DOHH2 (cell line): ENCODE results near the gene COL8A2.
A peak's percentile ranks its signal among the peaks of the same experiment; 100 is the strongest.

Experiments
- H3F3A ChIP-seq: fragments of 200-600 bp; sonication (generic), shearing (Covaris generic); 2 replicates; pipeline ENCODE4 v1.6.0; 2016; ENCODE audit warnings: antibody characterized with exemption, mild to moderate bottlenecking; ENCODE audit not compliant: control insufficient read depth, insufficient read depth
- H3K27ac ChIP-seq: fragments of 200-600 bp; sonication (generic); 2 replicates; pipeline ENCODE4 v1.5.1; 2014; ENCODE audit warnings: low read depth, mild to moderate bottlenecking, low read length, moderate library complexity
- H3K27me3 ChIP-seq: fragments of 200-600 bp; sonication (generic); 2 replicates; pipeline ENCODE4 v1.6.1; 2014; ENCODE audit warnings: mild to moderate bottlenecking, low read length, mixed read lengths; ENCODE audit not compliant: control insufficient read depth
- H3K36me3 ChIP-seq: fragments of 200-600 bp; sonication (generic); 2 replicates; pipeline ENCODE4 v1.6.1; 2014; ENCODE audit warnings: mild to moderate bottlenecking, low read length, moderate library complexity, mixed read lengths; ENCODE audit not compliant: control insufficient read depth
- H3K4me1 ChIP-seq: fragments of 200-600 bp; sonication (generic); 2 replicates; pipeline ENCODE4 v1.6.1; 2014; ENCODE audit warnings: mild to moderate bottlenecking, low read length, mixed read lengths; ENCODE audit not compliant: control insufficient read depth
- H3K4me2 ChIP-seq: fragments of 200-600 bp; sonication (generic); 2 replicates; pipeline ENCODE4 v1.6.0; 2014; ENCODE audit warnings: mild to moderate bottlenecking, low read length, moderate library complexity
- H3K4me3 ChIP-seq: fragments of 200-600 bp; sonication (generic); 2 replicates; pipeline ENCODE4 v1.5.1; 2014; ENCODE audit warnings: mild to moderate bottlenecking, low read length, mixed read lengths
- H3K79me2 ChIP-seq: fragments of 200-600 bp; sonication (generic); 2 replicates; pipeline ENCODE4 v1.6.1; 2014; ENCODE audit warnings: mild to moderate bottlenecking, low read length, mixed read lengths; ENCODE audit not compliant: control insufficient read depth
- H3K9me2 ChIP-seq: fragments of 200-600 bp; sonication (generic); replicated peaks from 2 replicates; pipeline ENCODE4 v1.6.1; 2014; ENCODE audit warnings: mild to moderate bottlenecking, low read length, mixed read lengths; ENCODE audit not compliant: control insufficient read depth
- H3K9me3 ChIP-seq: fragments of 200-600 bp; sonication (generic); 2 replicates; pipeline ENCODE4 v1.6.1; 2014; ENCODE audit warnings: antibody characterized with exemption, low read length, mixed read lengths; ENCODE audit not compliant: control insufficient read depth, insufficient read depth
- H4K20me1 ChIP-seq: fragments of 200-600 bp; sonication (generic); 2 replicates; pipeline ENCODE4 v1.6.0; 2014; ENCODE audit warnings: low read depth, mild to moderate bottlenecking, antibody characterized with exemption, low read length, moderate library complexity; ENCODE audit not compliant: control insufficient read depth, insufficient read depth
- EZH2phosphoT487 ChIP-seq: fragments of 200-600 bp; sonication (generic); IDR thresholded peaks from 2 replicates; pipeline ENCODE4 v1.6.1; 2017; ENCODE audit warnings: borderline replicate concordance, mild to moderate bottlenecking, antibody characterized with exemption, low read length, moderate library complexity, mixed read lengths
- TF ChIP-seq, protein P1 (sequence below): fragments of 200-600 bp; sonication (generic); IDR thresholded peaks from one replicate; pipeline ENCODE4 v1.5.1; 2014; ENCODE audit warnings: antibody characterized with exemption, mild to moderate bottlenecking, low read depth, low read length; ENCODE audit not compliant: poor library complexity, severe bottlenecking

COL8A2 gene

DNA sequence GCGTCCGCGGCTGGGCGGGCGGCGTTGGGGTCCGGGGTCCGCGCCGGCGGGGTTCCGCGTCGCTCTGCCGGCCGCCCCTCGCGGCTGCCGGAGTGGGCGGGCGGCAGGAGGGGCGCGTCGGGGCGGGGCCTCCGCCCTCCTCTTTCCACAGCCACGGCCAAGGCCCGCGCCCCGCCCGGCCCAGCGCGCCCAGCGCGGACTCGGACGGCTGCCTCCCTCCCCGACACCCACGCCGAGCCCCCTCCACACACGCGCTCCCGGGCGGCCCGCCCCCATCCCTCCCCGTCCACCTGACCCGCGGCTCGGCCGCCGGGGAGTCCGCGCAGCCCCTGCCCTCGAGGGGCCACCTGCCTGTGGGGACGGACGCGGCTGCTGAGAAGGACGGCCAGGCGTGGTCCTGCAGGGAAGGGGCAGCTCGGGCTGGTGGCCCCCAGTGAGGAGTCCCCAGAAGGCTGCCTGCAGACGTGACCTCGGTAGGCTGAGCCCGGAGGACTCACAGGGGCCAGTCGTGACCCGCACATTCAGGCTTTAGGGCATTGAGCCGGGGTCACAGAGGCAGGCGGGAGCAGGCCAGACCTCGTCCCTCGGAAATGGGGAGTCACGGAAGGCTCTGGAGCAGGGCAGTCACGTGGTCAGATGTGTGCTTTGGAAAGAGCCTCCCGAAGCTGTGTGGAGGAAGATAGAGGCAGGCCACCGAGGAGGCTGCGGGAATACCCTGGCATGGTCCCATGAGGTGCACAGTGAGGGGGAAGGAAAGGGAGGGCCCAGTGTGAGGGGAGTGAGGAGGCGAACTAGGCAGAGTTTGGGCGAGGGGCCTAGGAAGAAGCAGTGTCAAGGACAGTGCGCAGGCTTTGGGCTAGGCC lies at the start of gene COL8A2:
COL8A2 (minus strand) TSS at position 94 of the 863 bp plus-strand sequence. CDS start 24,980 bp downstream, outside the sequence.
- Histone ChIP-seq H3K27ac (no peak within 1 kb of the TSS), H3K27me3 (peaks cover 32% of the 10 kb centered on the region), H4K20me1 (no peaks in the 10 kb centered on the region), H3K79me2 (no peaks in the 10 kb centered on the region), H3K9me3 (no peaks in the 10 kb centered on the region), H3K36me3 (no peaks in the 10 kb centered on the region), H3K9me2 (no peaks in the 10 kb centered on the region), H3K4me3 (no peak within 1 kb of the TSS), H3K4me1 (peaks cover 15% of the 10 kb centered on the region), H3F3A (no peaks in the 10 kb centered on the region), H3K4me2 (no peak within 1 kb of the TSS)
- TF ChIP-seq, protein P1, sequence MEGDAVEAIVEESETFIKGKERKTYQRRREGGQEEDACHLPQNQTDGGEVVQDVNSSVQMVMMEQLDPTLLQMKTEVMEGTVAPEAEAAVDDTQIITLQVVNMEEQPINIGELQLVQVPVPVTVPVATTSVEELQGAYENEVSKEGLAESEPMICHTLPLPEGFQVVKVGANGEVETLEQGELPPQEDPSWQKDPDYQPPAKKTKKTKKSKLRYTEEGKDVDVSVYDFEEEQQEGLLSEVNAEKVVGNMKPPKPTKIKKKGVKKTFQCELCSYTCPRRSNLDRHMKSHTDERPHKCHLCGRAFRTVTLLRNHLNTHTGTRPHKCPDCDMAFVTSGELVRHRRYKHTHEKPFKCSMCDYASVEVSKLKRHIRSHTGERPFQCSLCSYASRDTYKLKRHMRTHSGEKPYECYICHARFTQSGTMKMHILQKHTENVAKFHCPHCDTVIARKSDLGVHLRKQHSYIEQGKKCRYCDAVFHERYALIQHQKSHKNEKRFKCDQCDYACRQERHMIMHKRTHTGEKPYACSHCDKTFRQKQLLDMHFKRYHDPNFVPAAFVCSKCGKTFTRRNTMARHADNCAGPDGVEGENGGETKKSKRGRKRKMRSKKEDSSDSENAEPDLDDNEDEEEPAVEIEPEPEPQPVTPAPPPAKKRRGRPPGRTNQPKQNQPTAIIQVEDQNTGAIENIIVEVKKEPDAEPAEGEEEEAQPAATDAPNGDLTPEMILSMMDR, result no peak
- TF ChIP-seq EZH2phosphoT487, result 0 out of 2 replicates have a peak, but pooled peaks have one; percentile 51

DNA sequence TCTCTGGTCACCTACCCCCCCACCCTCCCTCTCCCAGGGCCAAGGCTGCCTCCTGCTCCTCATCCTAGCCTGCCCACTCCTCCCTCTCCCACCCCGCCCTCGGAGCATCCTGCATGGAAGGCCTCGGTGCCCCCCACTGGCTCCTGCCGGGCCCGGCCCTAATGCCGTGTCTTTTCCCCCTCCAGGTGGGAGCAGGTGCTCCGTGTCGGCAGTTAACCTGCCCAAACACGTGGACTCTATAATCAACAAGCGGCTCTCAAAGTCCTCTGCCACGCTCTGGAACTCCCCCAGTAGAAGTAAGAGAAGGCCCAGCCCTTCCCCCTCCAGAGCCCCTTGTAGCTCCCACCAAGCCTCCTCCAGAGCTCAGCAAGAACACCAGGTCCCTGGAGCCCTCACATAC lies 49.7 kb upstream of the COL8A2 start:
- peaks cover 8% of the 10 kb centered on the region for H3K4me1 ChIP-seq
- peaks cover 8% of the 10 kb centered on the region for H3K79me2 ChIP-seq
- peaks cover 4% of the 10 kb centered on the region; the same call in 1 of the 2 replicates for H4K20me1 ChIP-seq
- no peak overlapping the region for H3K4me3 ChIP-seq
- no peaks in the 10 kb centered on the region for H3K9me3 ChIP-seq
- no peaks in the 10 kb centered on the region for H3K27me3 ChIP-seq
- no peak overlapping the region for H3K4me2 ChIP-seq
- no peak overlapping the region for H3K27ac ChIP-seq
- no peaks in the 10 kb centered on the region for H3F3A ChIP-seq
- peaks cover 86% of the 10 kb centered on the region for H3K36me3 ChIP-seq
- H3K9me2 ChIP-seq, result no peaks in the 10 kb centered on the region
- TF ChIP-seq, protein P1, result no peak
- TF ChIP-seq EZH2phosphoT487, result no peak

DNA sequence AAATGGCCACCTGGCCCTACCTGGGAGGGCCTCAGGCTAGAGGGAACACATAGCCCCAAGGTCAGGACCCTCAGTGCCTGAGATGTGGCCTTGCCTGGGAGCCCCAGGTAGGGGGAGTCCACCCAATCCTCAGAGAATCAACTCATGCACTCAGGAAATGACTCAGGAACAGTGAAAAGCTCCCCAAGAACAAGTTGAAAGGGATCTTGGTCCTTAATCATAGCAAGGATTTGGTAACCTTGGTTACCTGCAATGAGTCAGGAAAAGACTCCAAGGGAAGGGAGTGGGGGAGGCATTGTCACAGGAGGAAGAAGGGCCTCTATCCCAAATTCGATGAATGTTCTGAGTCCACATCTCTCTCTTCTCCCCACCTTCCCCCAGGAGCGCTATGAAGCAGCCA lies 48.0 kb upstream of the COL8A2 start:
- Histone ChIP-seq H3K27me3 (no peaks in the 10 kb centered on the region), H3K4me3 (no peak overlapping the region), H3F3A (no peaks in the 10 kb centered on the region), H3K4me1 (peaks cover 8% of the 10 kb centered on the region), H3K9me2 (no peaks in the 10 kb centered on the region), H4K20me1 (peaks cover 4% of the 10 kb centered on the region; the same call in 1 of the 2 replicates), H3K79me2 (peaks cover 21% of the 10 kb centered on the region), H3K4me2 (no peak overlapping the region), H3K27ac (no peak overlapping the region), H3K36me3 (peaks cover 70% of the 10 kb centered on the region), H3K9me3 (no peaks in the 10 kb centered on the region)
- TF ChIP-seq EZH2phosphoT487, result no peak
- TF ChIP-seq, protein P1, result no peak
